Body of pancreas (tissue), 4 donors: Measurements from ENCODE around the gene SERPINB1. TPM values are rescaled to one million over a fixed set of nuclear protein-coding genes. Genes with fewer than 3 reads are reported as not detected.

ENCODE experiments used
- ATAC-seq: fragments of 150-250 bp; one replicate; pipeline ENCODE4 v1.9.1; 2016
- DNase-seq, 4 donors: peaks; one replicate each; pipeline ENCODE4 v3.0.0-alpha.2; 2019
- H3K27ac ChIP-seq, 4 donors: fragments of 200-600 bp; sonication (generic); 1 replicate in 3 of 4; 2 replicates in 1 of 4; pipeline versions ENCODE4 v1.5.1 to v1.6.1; 2016 to 2019; ENCODE audit warnings: mild to moderate bottlenecking in 1 of 4, mixed read lengths in 1 of 4, moderate library complexity in 1 of 4
- H3K27me3 ChIP-seq, 2 donors: fragments of 200-600 bp; sonication (generic); one replicate each; pipeline ENCODE4 v1.6.0; 2016; ENCODE audit warnings: mild to moderate bottlenecking in 1 of 2
- H3K36me3 ChIP-seq, 2 donors: fragments of 200-600 bp; sonication (generic); replicated peaks in 1 of 2; 2 replicates each; pipeline ENCODE4 v1.5.1; 2016; ENCODE audit warnings: low read depth in 2 of 2; ENCODE audit not compliant: insufficient read depth in 1 of 2
- H3K4me1 ChIP-seq: fragments of 200-600 bp; sonication (generic); one replicate; pipeline ENCODE4 v1.6.0; 2016
- H3K4me3 ChIP-seq, 2 donors: fragments of 200-600 bp; sonication (generic); 1 replicate in 1 of 2; 2 replicates in 1 of 2; pipeline ENCODE4 v1.5.1; 2016 to 2019
- H3K9me3 ChIP-seq, 3 donors: fragments of 200-600 bp; sonication (generic); 1 replicate in 2 of 3; 2 replicates in 1 of 3; pipeline ENCODE4 v1.5.1; 2016
- CTCF ChIP-seq, 7 experiments: fragments of 450-650 bp in 4 of 7; fragments of 200-600 bp in 3 of 7; sonication (generic) in 3 of 7; IDR thresholded peaks; one replicate each; pipeline ENCODE4 v1.5.1; 2016 to 2019; ENCODE audit warnings: antibody characterized with exemption in 7 of 7
- POLR2A ChIP-seq, 3 donors: fragments of 450-650 bp; IDR thresholded peaks; one replicate each; pipeline ENCODE4 v1.6.1; 2016; ENCODE audit warnings: antibody characterized with exemption in 3 of 3, mild to moderate bottlenecking in 2 of 3
- WGBS, 2 donors: methylation state at CpG; one replicate each; pipeline ENCODE4 v1.1.5; 2017; 5-methylcytosine and 5-hydroxymethylcytosine counted together
- intact Hi-C: fragments of 100-400 bp; cut with DNase I; formaldehyde crosslinking; loops from one replicate; pipeline ENCODE4 v1.15.1; 2023
- total RNA-seq, 2 donors: library from RNA; depleted of rRNA; stranded (reverse); fragments of >200 nt; gene quantifications; one replicate each; pipeline ENCODE4 v1.1.0, GENCODE V29; 2016

SERPINB1 gene
- total RNA-seq, 2 donors from 2014 or later = 19.1 to 80.4 TPM

- Histone ChIP-seq H3K4me1 (peaks cover 13% of the 10 kb centered on the region), H3K36me3 (no peaks in the 10 kb centered on the region), H3K4me3 (no peak overlapping the region), H3K27ac (peak overlapping the region in 2 of 4 donors; percentile 28 to 45), H3K27me3 (no peaks in the 10 kb centered on the region), H3K9me3 (no peaks in the 10 kb centered on the region)
- TF ChIP-seq POLR2A (IDR thresholded peaks at IDR 0.05) = no peak
- no peak for TF ChIP-seq CTCF (IDR thresholded peaks at IDR 0.05)
- peak; percentile 49 for ATAC-seq
- no peak for DNase-seq
- intact Hi-C loops = loop anchor here (10.0 kb wide), 1 partner anchor 48 kb away; no protein-coding TSS in a partner anchor
- 39 to 42% methylated on average over 8 of the region's 8 CpGs for WGBS, 2 donors
Measured at GRCh38 chr6:2866171-2866846, 24.6 kb upstream of the SERPINB1 start.

- ATAC-seq = no peak
- 55% methylated on average over 4 of the region's 4 CpGs for WGBS, 2 donors
Measured at GRCh38 chr6:2865694-2866151, 24.1 kb upstream of the SERPINB1 start.

GRCh38 chr6:2865270-2865669 is 23.6 kb upstream of the SERPINB1 start:
- no peak for DNase-seq
- WGBS, 2 donors = 75 to 93% methylated on average over 7 of the region's 7 CpGs
- peaks cover 13% of the 10 kb centered on the region for H3K4me1 ChIP-seq
- H3K36me3 ChIP-seq = no peaks in the 10 kb centered on the region
- peak overlapping the region in 1 of 4 donors; percentile 45 for H3K27ac ChIP-seq
- TF ChIP-seq POLR2A (IDR thresholded peaks at IDR 0.05) = no peak
- no peak for TF ChIP-seq CTCF (IDR thresholded peaks at IDR 0.05)
- H3K27me3 ChIP-seq = no peaks in the 10 kb centered on the region
- intact Hi-C loops = loop anchor here (10.0 kb wide), 1 partner anchor 50 kb away; no protein-coding TSS in a partner anchor
- H3K9me3 ChIP-seq = no peaks in the 10 kb centered on the region
- ATAC-seq = no peak
- H3K4me3 ChIP-seq = no peak overlapping the region

More at GRCh38 chr6:2865694-2866151, 24.1 kb upstream of the SERPINB1 start:
- intact Hi-C loops = loop anchor here (10.0 kb wide), 1 partner anchor 49 kb away; no protein-coding TSS in a partner anchor
- Histone ChIP-seq H3K4me3 (no peak overlapping the region), H3K27ac (peak overlapping the region in 2 of 4 donors; percentile 28 to 45), H3K9me3 (no peaks in the 10 kb centered on the region), H3K4me1 (peaks cover 13% of the 10 kb centered on the region), H3K36me3 (no peaks in the 10 kb centered on the region), H3K27me3 (no peaks in the 10 kb centered on the region)
- no peak for DNase-seq
- TF ChIP-seq POLR2A (IDR thresholded peaks at IDR 0.05) (no peak), CTCF (IDR thresholded peaks at IDR 0.05) (no peak)

GRCh38 chr6:2863901-2864300 is 22.2 kb upstream of the SERPINB1 start:
- ATAC-seq (no peak), DNase-seq (no peak)
- Histone ChIP-seq H3K27ac (no peak overlapping the region), H3K4me1 (peaks cover 15% of the 10 kb centered on the region), H3K36me3 (no peaks in the 10 kb centered on the region), H3K9me3 (no peaks in the 10 kb centered on the region), H3K4me3 (no peak overlapping the region), H3K27me3 (no peaks in the 10 kb centered on the region)
- 75 to 79% methylated on average over 2 of the region's 2 CpGs for WGBS, 2 donors
- intact Hi-C loops = loop anchor here (10.0 kb wide), 1 partner anchor 51 kb away; no protein-coding TSS in a partner anchor
- no peak for TF ChIP-seq POLR2A (IDR thresholded peaks at IDR 0.05)
- TF ChIP-seq CTCF (IDR thresholded peaks at IDR 0.05) = no peak
